ENCODE measurements around the gene ELOVL6. TPM values are rescaled to one million over a fixed set of nuclear protein-coding genes. Genes with fewer than 3 reads are reported as not detected.
"Not testable (repeated sequence)": the region's sequence is repeated elsewhere in the genome, so short reads cannot be mapped to it uniquely, and the experiment has no call there.

Gene ELOVL6
- total and polyA plus RNA-seq, 11 donors: 0.50 to 22.4 (median 2.9) TPM

GRCh38 chr4:110088670-110089069 is 109.7 kb downstream of the ELOVL6 start:
- intact Hi-C loops (cut with DNase I): no loop called here
- DNase-seq: no peak
- WGBS, 4 donors: 79 to 91% (median 84%) methylated on average over 4 of the region's 4 CpGs
- H3K9me3 ChIP-seq: no peaks in the 10 kb centered on the region
- H3K4me3 ChIP-seq: no peak overlapping the region
- no peak overlapping the region for H3K27ac ChIP-seq
- H3K36me3 ChIP-seq: no peaks in the 10 kb centered on the region
- TF ChIP-seq POLR2A (IDR thresholded peaks at IDR 0.05) (no peak), CTCF (IDR thresholded peaks at IDR 0.05) (no peak)
- H3K27me3 ChIP-seq: peaks cover 0 to 6% (median 0%) of the 10 kb centered on the region in 9 donors
- no peak for ATAC-seq
- H3K4me1 ChIP-seq: peaks cover 0 to 23% (median 13%) of the 10 kb centered on the region in 12 donors

- intact Hi-C loops (cut with DNase I): no loop called here
- 48 to 63% (median 62%) methylated on average over 4 of the region's 4 CpGs for WGBS, 4 donors
- TF ChIP-seq CTCF (IDR thresholded peaks at IDR 0.05): no peak
- TF ChIP-seq POLR2A (IDR thresholded peaks at IDR 0.05): no peak
- Histone ChIP-seq H3K27ac (peak overlapping the region in 1 of 12 donors; percentile 1), H3K4me3 (no peak overlapping the region), H3K9me3 (no peaks in the 10 kb centered on the region), H3K27me3 (peaks cover 0 to 6% (median 0%) of the 10 kb centered on the region in 9 donors), H3K4me1 (peaks cover 0 to 23% (median 13%) of the 10 kb centered on the region in 12 donors), H3K36me3 (no peaks in the 10 kb centered on the region)
- DNase-seq (no peak), ATAC-seq (peak in 3 of 4 donors; percentile 44 to 73 (median 64))
These were observed 111.2 kb downstream of the ELOVL6 start for GRCh38 chr4:110087070-110087708.

- TF ChIP-seq POLR2A (IDR thresholded peaks at IDR 0.05) (no peak), CTCF (IDR thresholded peaks at IDR 0.05) (no peak)
- intact Hi-C loops (cut with DNase I): no loop called here
- ATAC-seq (peak in 3 of 4 donors; percentile 20 to 42 (median 24)), DNase-seq (peak in 1 of 5 donors; percentile 13)
- Histone ChIP-seq H3K27me3 (no peaks in the 10 kb centered on the region), H3K4me3 (no peak overlapping the region), H3K9me3 (peaks cover 0 to 2% (median 0%) of the 10 kb centered on the region in 12 donors), H3K36me3 (no peaks in the 10 kb centered on the region), H3K27ac (no peak overlapping the region), H3K4me1 (peaks cover 0 to 23% (median 13%) of the 10 kb centered on the region in 12 donors)
- 40 to 48% (median 43%) methylated on average over 1 of the region's 1 CpG for WGBS, 4 donors
These were observed 113.3 kb downstream of the ELOVL6 start for GRCh38 chr4:110085131-110085530.

DNA sequence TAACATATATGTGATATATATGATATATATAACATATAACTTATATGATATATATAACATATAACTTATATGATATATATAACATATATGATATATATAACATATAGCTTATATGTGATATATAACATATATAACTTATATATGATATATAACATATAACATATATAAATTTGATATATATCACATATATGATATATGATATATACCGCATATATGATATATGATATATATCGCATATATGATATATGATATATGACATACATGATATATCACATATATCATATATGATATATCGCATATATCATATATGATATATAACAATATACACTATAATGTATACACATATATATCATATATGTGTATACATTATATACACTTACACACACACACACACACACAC is 114.3 kb downstream of the ELOVL6 start:
- 62 to 95% (median 68%) methylated on average over 3 of the region's 3 CpGs for WGBS, 4 donors
- intact Hi-C loops (cut with DNase I): no loop called here
- Histone ChIP-seq H3K4me3 (no peak overlapping the region), H3K4me1 (peaks cover 0 to 23% (median 13%) of the 10 kb centered on the region in 12 donors), H3K27me3 (no peaks in the 10 kb centered on the region), H3K36me3 (no peaks in the 10 kb centered on the region), H3K9me3 (peaks cover 0 to 2% (median 0%) of the 10 kb centered on the region in 12 donors), H3K27ac (no peak overlapping the region)
- DNase-seq (no peak), ATAC-seq (no peak)
- TF ChIP-seq CTCF (IDR thresholded peaks at IDR 0.05) (no peak), POLR2A (IDR thresholded peaks at IDR 0.05) (no peak)

DNA sequence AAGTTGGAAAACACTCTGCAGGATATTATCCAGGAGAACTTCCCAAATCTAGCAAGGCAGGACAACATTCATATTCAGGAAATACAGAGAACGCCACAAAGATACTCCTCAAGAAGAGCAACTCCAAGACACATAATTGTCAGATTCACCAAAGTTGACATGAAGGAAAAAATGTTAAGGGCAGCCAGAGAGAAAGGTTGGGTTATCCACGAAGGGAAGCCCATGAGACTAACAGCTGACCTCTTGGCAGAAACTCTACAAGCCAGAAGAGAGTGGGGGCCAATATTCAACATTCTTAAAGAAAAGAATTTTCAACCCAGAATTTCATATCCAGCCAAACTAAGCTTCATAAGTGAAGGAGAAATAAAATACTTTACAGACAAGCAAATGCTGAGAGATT is 120.3 kb downstream of the ELOVL6 start:
- 82 to 88% (median 86%) methylated on average over 2 of the region's 2 CpGs for WGBS, 4 donors
- H3K36me3 ChIP-seq; H3K27ac ChIP-seq; ATAC-seq; H3K4me1 ChIP-seq; H3K4me3 ChIP-seq; intact Hi-C loops (cut with DNase I); H3K27me3 ChIP-seq; DNase-seq; H3K9me3 ChIP-seq: not testable (repeated sequence)

- H3K27ac ChIP-seq; H3K4me3 ChIP-seq; H3K36me3 ChIP-seq; H3K27me3 ChIP-seq; H3K4me1 ChIP-seq; DNase-seq; ATAC-seq; H3K9me3 ChIP-seq; intact Hi-C loops (cut with DNase I): not testable (repeated sequence)
- WGBS, 4 donors: 86 to 95% (median 93%) methylated on average over 8 to 11 of the region's 11 CpGs
These were observed 121.6 kb downstream of the ELOVL6 start for GRCh38 chr4:110076828-110077227.
